ENCODE measurements around the gene DESI2.

GRCh38 chr1:244680667-244681066, 27.7 kb downstream of the DESI2 start:
- TF ChIP-seq ZNF747 (tag by site-specific recombination; IDR thresholded peaks at IDR 0.05) (no peak), CTCF (tag by site-specific recombination; IDR thresholded peaks at IDR 0.05) (no peak), IKZF3 (tag by site-specific recombination; IDR thresholded peaks at IDR 0.05) (no peak), ZNF792 (tag by site-specific recombination; IDR thresholded peaks at IDR 0.05) (no peak), ZNF2 (tag by site-specific recombination; IDR thresholded peaks at IDR 0.05) (no peak), PATZ1 (tag by site-specific recombination; IDR thresholded peaks at IDR 0.05) (no peak), ZNF416 (tag by site-specific recombination; IDR thresholded peaks at IDR 0.05) (no peak)

All from HEK293 (cell line).